HG02885 (cell line): Measurements from ENCODE around the gene KCNJ1.

Experiments used
- ATAC-seq: cut with Tn5 transposase; IDR thresholded peaks from one replicate; pipeline ENCODE4 v1.9.1; 2021; ENCODE audit warnings: mild to moderate bottlenecking; ENCODE audit not compliant: unreplicated experiment, poor library complexity

The KCNJ1 gene

GRCh38 chr11:128884703-128885338, 17.7 kb upstream of the KCNJ1 start:
- peak; percentile 92 for ATAC-seq

- ATAC-seq, result no peak
Observed at GRCh38 chr11:128884054-128884453, 17.0 kb upstream of the KCNJ1 start.

GRCh38 chr11:128882451-128882850, 15.4 kb upstream of the KCNJ1 start:
- ATAC-seq, result no peak

GRCh38 chr11:128881221-128881620, 14.1 kb upstream of the KCNJ1 start:
- no peak for ATAC-seq

- no peak for ATAC-seq
Observed at GRCh38 chr11:128879817-128880216, 12.7 kb upstream of the KCNJ1 start.

GRCh38 chr11:128878455-128878854, 11.4 kb upstream of the KCNJ1 start:
- no peak for ATAC-seq

- no peak for ATAC-seq
Observed at GRCh38 chr11:128877726-128878125, 10.6 kb upstream of the KCNJ1 start.

- no peak for ATAC-seq
Observed at GRCh38 chr11:128876133-128876650, 9.1 kb upstream of the KCNJ1 start.

GRCh38 chr11:128874427-128874826, 7.3 kb upstream of the KCNJ1 start:
- no peak for ATAC-seq

- ATAC-seq, result no peak
Observed at GRCh38 chr11:128872594-128872993, 5.5 kb upstream of the KCNJ1 start.

GRCh38 chr11:128872094-128872493, 5.0 kb upstream of the KCNJ1 start:
- ATAC-seq, result no peak

- ATAC-seq, result no peak
Observed at GRCh38 chr11:128871168-128871610, 4.1 kb upstream of the KCNJ1 start.

GRCh38 chr11:128868841-128869671, 2.0 kb upstream of the KCNJ1 start:
- ATAC-seq, result no peak

GRCh38 chr11:128865490-128865889, 1.6 kb downstream of the KCNJ1 start:
- no peak for ATAC-seq

GRCh38 chr11:128862908-128863660, 4.0 kb downstream of the KCNJ1 start:
- no peak for ATAC-seq

GRCh38 chr11:128862406-128862805, 4.7 kb downstream of the KCNJ1 start:
- no peak for ATAC-seq

- no peak for ATAC-seq
Observed at GRCh38 chr11:128860571-128861361, 6.3 kb downstream of the KCNJ1 start.

GRCh38 chr11:128859563-128860441, 7.3 kb downstream of the KCNJ1 start:
- ATAC-seq, result peak; percentile 86

- ATAC-seq, result no peak
Observed at GRCh38 chr11:128857341-128857740, 9.8 kb downstream of the KCNJ1 start.
